Posterior cingulate gyrus (tissue), 11 donors: ENCODE data around the gene SMC6.
A peak's percentile ranks its signal among the peaks of the same experiment; 100 is the strongest.

Experiments used
- DNase-seq, 10 donors: peaks; one replicate each; pipeline versions ENCODE4 v3.0.0 to v3.0.0-alpha.2; 2020 to 2021; ENCODE audit warnings: mixed read lengths in 3 of 10
- intact Hi-C: fragments of 100-400 bp; cut with DNase I; formaldehyde crosslinking; loops from one replicate; pipeline ENCODE4 v1.15.1; 2023

Gene SMC6

DNA sequence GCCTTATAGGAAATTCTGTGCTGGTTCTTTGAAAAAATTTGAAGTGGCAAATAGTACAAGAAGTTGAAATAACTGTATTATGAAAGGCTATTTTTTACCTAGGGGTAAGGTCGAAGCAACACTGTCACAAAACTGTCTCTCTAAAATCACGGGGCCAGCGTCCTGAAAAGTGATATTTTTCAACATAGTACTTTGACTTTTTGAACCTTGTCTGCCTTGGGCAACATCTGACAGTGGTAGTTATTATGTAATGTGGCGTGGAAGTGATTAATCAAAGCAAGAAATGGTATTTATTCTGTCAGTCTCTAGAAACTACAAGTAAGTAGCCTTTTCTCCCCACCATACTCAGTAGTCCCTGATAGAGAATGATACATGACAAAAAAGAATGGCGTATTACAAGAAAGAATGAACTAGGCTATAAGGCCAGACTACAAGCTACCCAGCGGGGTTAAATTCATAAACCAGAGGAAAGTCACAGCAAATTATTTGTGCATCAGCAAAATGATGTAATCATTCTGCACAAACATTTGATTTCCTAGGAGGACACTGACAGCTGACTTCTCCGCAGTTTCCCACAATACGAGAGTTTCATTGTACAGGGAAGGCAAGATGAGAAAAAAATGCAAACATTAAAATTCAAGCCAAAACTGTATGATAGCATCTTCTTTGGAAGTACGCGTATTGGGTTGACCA, 10.2 kb upstream of the SMC6 start:
- no peak for DNase-seq
- intact Hi-C loops, result no loop called here

DNA sequence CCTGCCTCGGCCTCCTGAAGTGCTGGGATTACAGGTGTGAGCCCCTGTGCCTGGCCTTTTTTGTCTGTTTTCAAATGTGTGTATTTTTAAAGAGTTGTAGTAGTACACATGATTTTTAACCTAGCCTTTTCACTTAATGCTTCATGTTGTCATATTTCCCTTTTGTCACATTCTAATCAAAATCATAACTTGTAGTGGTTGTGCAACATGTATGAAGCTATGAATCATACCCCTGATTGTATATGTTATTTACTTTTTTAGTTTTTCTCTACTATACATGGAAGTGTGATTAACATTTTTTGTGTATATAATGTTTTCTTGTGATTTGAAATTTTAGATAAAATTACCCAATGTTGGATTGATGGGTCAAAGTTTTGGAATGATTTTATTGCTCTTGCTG, 8.8 kb upstream of the SMC6 start:
- intact Hi-C loops, result no loop called here
- no peak for DNase-seq

DNA sequence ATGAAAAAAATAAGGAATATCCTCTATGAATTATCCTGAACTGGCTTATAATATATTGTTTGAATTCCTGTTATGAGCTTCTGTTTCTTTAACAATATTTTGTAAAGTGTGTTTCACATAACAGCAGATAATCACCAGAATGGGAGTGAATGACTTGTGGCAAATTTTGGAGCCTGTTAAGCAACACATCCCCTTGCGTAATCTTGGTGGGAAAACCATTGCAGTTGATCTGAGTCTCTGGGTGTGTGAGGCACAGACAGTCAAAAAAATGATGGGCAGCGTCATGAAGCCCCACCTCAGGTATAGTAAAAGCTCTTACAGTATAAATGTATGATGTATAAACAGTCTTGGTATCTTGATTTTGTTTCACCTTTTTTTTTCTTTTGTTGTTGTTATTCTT, 6.2 kb upstream of the SMC6 start:
- intact Hi-C loops, result no loop called here
- no peak for DNase-seq

DNA sequence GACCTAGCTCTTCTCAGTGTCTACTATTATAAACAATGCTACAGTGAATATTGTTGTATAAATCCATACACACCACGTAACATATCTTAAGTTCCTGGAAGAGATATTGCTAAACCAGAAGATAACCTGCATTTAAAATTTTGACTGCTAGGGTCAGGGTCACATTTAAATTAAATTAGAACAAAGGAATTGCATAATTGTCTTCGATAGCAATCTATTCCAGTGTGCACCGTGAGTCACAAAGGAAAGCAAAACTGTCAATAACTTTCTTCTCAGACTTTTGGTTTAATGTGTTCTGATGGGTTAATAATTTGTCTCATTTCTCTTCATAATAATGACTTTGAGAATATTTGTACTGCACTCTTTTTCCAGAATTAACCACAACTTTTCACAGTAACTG, 4.5 kb upstream of the SMC6 start:
- intact Hi-C loops, result no loop called here
- no peak for DNase-seq

DNA sequence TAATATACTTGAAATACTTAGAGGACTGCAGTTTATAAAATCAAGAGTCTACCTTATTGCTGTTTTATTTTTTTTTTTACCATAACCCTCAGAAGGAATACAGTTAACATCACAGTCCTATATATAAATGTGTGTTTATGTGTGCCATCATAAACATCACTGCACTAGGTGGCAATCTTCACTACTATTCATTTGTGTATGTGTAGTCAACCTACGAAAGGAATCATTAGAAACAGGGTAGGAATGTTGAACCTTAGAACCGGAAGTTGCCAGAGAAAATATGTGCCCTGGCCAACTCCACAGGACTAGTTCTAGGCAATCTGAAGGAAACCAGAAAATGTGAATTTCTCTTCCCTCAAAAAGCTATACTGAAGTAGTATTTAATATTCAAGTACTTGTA, 3.7 kb upstream of the SMC6 start:
- intact Hi-C loops, result no loop called here
- no peak for DNase-seq

DNA sequence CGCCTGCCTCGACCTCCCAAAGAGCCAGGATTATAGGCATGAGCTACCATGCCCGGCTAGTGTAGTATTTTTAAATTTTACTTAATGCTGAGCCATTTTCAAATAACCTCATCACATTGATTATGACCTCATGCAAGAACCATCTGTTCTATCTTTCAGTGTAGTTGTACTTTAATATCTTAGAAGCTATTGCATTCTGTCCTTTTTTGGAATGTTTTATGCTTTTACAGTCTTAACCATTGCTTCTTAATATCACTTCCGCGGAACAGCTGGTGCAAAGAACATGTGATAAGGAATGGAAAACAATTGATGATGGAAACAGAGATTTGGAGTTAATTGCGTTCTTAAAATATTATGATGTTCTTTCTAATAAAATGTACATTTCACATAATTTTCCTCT, 3.1 kb upstream of the SMC6 start:
- DNase-seq, result no peak
- intact Hi-C loops, result no loop called here

DNA sequence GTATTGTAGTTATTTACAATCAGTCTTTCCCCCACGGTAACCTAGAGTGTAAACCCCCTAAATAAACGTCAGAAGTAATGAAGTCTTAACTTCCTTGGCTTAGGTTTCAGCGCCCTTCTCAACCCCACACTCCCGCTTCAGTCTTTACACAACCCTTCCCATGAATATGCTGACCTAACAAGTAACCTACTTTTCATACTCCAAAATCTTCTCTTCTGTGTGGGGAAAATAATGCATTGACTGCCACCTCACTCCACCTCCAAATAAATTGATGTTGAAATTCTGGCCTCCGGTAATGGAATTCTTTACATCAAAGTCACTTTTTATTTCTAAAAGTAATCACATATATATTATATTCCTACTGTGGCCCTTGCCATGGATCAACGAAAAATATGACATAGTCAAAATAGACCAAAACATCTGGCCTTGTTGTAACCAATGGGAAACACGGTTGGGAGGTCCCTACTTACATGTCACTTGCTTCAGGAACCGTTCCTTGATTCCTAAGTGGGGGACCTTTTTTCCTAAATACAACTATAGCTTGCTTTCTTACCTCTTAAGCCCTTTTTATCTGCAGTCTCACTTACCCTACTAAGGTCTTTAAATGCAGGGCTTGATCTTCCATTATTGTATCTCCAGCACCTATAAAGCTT, 1.3 kb upstream of the SMC6 start:
- no peak for DNase-seq
- intact Hi-C loops, result no loop called here

DNA sequence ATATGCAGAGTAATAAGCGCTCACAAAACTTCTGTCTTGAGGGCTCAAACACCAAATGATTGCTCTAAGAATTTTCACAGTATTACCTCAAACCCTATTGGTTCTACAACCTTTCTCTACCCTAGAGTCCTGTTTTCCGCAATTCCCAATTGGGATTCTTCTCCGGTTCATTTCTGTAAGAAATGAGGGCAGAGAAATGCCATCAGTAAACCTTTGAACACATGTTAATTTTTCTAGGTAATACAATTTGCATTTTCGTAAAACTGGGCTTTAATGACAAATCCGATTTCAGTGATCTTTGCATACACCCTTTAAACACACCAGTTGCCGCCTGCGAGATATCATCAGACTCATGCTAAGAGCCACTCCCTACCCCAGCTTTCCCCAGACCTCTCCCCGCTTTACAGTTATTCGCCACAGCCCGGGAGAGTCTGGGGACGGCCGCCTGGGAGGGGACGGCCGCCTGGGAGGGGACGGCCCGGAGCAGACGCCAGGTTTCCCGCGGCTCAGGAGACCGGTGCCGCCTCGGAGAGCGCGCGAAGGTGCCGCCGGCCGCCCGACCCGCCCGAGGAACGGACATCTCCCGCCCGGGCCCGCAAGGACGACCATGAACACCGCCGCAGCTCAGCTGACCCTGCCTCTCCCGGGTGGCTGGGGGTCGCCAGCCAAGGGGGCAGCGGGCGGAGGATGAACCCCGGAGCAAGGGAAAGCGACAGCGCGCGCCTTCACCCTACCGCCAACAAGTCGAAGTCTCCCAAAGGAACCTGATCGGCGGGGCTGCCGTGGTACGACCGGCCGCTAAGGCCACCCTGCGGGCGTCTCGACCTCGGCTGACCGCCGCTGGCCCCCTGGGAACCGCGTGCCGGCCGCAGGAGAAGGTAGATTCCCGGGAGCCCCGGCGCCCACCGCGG, 463 bp downstream of the SMC6 start:
- intact Hi-C loops, result no loop called here
- peak in 4 of 10 donors; percentile 28 to 89 (median 32) for DNase-seq

DNA sequence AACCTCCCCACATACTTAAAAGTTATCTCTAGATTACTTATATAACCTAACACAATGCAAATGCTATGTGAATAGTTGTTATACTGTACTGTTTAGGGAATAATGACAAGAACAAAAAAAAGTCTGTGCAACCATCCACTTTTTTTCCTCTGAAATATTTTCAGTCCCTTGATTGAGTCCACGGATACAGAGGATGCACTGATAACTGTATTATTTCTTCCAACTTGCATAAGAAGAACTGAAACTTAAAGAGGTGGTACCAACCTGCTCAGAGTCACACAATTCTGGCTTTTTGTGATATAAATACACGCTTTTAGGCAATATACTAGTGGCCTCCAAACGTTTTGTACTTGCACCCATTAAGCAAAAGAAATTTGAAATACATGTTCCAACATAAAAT, 1.4 kb downstream of the SMC6 start:
- DNase-seq, result no peak
- intact Hi-C loops, result no loop called here

DNA sequence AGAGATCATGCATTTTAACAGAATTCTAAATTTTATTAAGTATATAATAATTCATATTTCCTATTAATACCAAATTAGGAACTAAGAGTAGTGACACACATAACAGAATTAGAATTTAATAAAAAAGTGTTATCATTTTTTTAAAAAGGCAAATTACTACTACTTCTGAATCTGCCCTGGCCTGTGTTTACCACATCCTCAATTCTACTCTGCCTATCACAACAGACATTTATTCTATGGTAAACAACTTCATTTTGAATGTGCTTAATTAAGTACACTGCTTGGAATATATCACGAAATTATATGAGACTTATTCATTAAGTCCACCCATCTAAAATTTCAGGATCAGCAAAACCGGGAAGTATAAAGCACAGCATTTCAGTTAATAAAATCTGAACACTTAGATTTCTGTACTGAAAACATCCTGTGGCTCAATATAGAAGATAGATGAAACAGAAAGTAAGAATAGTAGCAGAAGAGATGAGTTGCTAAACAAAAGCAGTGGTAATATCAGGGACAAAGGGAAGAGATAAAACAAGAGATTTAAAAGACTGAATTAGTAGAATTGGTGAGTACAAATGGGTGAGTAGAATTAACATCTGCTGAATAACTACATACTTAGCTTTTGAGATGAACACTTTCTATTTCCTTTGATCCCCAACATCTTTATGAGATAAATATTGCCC, 3.7 kb downstream of the SMC6 start:
- DNase-seq, result no peak
- intact Hi-C loops, result no loop called here

DNA sequence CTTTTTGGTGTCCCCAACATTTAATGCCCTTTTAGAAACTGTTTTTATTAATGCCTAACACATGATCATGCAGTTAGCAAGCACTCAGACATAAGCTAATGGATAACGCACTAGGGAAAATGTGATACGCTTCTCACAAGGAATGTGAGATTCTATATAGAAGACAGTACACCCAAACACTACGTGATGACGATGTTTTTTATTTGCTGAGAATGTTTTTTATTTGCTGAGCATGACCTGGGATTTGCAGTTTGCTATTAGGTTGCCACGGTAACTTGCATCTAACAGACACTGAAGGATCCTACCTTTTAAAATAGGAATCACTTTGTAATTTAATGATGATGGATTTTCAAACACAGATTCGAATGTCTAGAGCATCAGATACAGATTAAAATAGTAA, 4.9 kb downstream of the SMC6 start:
- intact Hi-C loops, result no loop called here
- DNase-seq, result no peak

DNA sequence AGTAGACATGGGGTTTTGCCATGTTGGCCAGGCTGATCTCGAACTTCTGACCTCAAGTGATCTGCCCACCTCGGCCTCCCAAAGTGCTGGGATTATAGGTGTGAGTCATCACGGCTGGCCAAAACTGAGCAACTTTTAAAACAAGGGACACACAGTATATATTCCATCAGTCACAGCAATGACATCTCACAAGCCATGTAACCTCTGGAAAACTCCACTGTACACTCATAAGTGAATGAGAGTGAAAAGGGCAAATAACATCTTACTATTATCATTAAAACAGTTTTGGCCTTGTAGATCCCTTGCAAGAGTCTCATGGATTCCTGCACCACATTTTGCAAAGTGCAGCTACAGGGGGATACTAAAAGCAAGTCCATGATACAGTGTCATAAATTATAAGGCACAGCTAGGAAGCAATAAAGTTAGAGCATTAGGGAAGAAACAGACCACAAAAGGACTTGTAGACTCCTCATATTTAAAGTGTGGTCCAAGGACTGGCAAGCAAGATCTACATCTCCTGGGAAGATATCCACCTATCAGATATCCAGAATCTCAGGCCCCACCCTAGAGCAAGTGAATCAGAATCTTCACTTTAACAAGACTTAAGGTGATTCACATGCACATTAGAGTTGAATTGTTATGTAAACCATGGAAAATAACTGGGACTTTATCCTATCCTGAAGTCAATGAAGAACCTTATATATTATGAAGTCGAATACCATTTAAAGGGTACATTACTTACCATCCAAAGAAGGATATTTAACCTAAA, 5.7 kb downstream of the SMC6 start:
- DNase-seq, result no peak
- intact Hi-C loops, result no loop called here

DNA sequence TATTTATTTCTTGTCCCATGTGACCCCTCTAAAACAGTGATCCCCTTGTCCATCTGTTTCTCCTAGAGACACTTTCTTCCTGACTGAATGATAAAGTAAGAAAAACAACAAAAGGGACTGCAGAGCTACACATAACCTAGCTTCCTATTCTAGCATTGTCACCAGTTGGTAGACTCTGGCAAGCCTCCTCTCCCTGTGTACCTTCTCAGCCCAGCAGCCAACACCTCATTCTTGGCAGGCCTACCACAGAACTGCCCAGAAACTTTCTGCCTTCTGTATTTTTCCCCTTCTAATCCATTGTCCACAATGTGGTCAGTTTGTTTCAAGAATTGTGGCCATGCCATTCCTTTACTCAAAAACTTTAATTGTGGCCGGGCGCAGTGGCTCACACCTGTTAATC, 13.4 kb downstream of the SMC6 start:
- intact Hi-C loops, result no loop called here
- DNase-seq, result no peak

DNA sequence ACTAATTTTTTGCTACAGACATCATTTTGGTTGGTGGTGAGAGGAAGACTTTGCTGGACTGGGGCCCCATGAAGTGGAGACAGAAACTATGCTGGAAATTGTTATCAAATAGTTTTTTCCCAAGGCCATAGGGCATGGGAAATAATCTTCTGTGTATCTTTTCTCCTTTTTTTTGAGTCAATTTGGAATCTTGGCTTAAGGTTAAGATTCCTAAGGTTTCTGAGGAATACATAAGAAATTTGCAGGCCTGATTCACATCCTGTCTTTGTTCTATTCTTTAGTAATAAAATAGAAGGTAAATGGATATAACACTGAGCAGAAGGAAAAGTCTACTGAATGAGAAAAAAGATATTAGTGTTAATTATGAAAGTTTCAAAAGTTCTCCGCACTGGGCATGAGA, 16.6 kb downstream of the SMC6 start:
- DNase-seq, result no peak
- intact Hi-C loops, result no loop called here

DNA sequence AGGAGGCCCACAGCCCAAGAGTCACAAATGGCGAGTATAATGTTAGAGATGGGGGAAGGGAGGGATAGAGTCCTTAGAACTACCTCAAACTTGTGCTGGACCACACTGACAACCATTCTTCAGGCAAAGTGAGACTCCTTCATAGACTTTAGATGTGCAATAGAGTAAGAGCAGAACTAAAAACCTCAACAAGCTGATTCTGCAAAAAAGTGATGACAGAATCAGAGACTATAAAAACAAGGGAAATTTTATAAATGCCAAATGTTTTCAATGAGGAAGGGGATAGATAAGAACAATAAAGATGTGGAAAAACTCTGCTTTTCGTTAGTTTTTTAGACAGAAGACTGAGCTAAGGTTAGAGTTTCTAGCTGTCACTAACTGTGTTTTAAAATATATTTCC, 17.7 kb downstream of the SMC6 start:
- DNase-seq, result no peak

DNA sequence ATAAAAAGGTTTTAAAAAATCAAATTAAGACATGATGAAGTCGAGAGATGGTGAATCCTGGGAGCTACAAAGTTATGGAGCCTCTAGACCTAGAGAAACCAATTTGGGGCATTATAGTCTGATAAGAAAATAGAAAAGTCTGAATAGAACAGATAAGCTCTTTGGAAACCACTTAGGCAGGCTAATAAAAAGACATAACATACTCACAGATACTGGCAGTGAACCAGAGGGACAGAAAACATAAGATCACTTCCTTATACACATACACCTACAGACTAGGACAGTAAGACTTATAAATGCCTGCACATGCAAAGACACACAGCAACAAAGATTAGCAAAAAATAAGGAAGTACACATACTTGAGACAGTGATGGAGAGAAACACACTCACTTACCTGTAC, 20.0 kb downstream of the SMC6 start:
- DNase-seq, result no peak
- intact Hi-C loops, result no loop called here

More for the DNA sequence above, 17.7 kb downstream of the SMC6 start:
- intact Hi-C loops, result no loop called here

DNA sequence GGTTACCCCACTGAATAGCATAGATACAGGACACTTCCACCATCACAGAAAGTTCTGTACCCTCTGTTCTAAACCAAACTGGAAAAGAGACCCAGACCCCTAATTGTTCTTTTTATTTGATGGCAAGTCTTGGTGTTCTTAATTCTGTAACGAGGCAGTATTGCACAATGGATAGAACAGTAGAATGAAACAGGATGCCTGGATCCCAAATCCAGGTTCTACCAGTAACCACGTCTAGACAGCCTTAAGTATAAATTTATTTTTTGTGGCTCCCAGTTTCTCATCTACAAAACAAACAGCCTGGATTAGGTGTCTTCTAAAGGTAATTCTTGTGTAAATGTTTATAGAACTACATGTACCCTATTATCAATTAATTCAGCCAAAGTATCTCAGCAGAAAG, 23.7 kb downstream of the SMC6 start:
- no peak for DNase-seq
- intact Hi-C loops, result no loop called here

DNA sequence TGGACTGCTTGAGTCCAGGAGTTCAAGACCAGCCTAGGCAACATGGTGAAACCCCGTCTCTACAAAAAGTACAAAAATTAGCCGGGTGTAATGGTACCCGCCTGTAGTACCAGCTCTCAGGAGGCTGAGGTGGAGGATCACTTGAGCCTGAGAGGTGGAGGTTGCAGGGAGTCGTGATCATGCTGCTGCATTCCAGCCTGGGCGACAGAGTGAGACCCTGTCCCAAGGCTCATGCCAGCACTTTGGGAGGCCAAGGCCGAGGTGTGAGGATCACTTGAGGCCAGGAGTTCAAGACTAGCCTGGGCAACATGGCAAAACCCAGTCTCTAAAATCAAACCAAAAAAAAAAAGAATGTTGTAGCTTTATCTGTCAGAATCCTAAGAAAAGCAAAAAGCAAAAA, 25.4 kb downstream of the SMC6 start:
- intact Hi-C loops, result no loop called here
- DNase-seq, result no peak

DNA sequence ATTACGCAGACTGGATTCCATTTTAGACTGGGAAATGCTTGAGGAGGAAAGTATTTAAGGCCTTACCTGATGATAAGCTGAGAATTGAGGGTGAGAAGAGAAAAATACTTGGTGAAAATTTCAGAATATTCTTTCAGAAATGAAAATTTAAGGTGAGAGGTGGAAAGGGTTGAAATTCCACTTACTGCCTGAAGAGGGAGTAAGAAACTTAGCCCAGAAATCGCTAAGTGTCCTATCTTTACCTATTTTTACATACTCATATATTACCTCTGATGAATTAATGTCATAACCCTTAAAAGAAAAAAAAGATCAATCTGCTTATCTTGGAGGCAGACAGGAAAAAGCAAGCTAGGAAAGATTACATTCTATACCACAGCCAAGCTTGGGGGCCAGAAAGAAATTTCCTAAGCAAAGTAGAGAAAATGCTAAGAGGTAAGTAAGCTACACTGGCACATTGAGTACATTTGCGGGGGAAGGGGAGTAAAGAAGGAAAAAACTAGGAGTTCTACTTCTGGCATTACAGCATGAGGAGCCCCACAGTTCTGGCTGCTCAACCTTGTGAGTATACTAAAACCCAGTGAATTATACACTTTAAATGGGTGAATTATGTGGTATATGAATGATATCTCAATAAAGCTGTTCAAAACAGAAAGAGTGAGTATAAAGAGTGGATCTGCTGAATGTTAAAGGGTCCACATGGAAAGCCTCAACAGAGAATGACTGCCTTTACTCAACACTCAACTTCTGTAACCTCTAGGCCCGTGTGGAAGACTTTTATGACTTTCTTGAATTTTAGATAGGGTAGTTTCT, 33.8 kb downstream of the SMC6 start:
- intact Hi-C loops, result loop anchor here (5.0 kb wide), 1 partner anchor 113 kb away; no protein-coding TSS in a partner anchor
- no peak for DNase-seq
